Osteocyte (in vitro differentiated cells): ENCODE results near the gene TCF15. TPM values are rescaled to one million over a fixed set of nuclear protein-coding genes. Genes with fewer than 3 reads are reported as not detected.

Source experiments
- DNase-seq: peaks from one replicate; pipeline ENCODE4 v3.0.0; 2021; ENCODE audit warnings: mixed read lengths; ENCODE audit not compliant: unreplicated experiment; ENCODE audit errors: extremely low spot score
- H3K27ac Mint-ChIP-seq: one replicate; pipeline ENCODE4 v1.8.0; 2021; ENCODE audit warnings: mild to moderate bottlenecking, mixed read lengths; ENCODE audit not compliant: unreplicated experiment
- H3K27me3 Mint-ChIP-seq: one replicate; pipeline ENCODE4 v1.8.0; 2021; ENCODE audit warnings: mixed read lengths; ENCODE audit not compliant: unreplicated experiment
- H3K36me3 Mint-ChIP-seq: one replicate; pipeline ENCODE4 v1.8.0; 2021; ENCODE audit warnings: mixed read lengths; ENCODE audit not compliant: unreplicated experiment
- H3K4me1 Mint-ChIP-seq: one replicate; pipeline ENCODE4 v1.8.0; 2021; ENCODE audit warnings: mixed read lengths; ENCODE audit not compliant: unreplicated experiment
- H3K4me3 Mint-ChIP-seq: one replicate; pipeline ENCODE4 v1.8.0; 2021; ENCODE audit warnings: mild to moderate bottlenecking, moderate library complexity, mixed read lengths; ENCODE audit not compliant: unreplicated experiment
- H3K9me3 Mint-ChIP-seq: one replicate; pipeline ENCODE4 v1.8.0; 2021; ENCODE audit warnings: mixed read lengths; ENCODE audit not compliant: unreplicated experiment
- total RNA-seq: library from RNA; stranded (reverse); gene quantifications from 2 replicates; pipeline ENCODE4 v1.2.1, GENCODE V29; 2021
- TF ChIP-seq, protein P1 (sequence below): fragments of 200-600 bp; sonication (generic); IDR thresholded peaks from 2 replicates; pipeline ENCODE4 v1.5.0; 2021; ENCODE audit warnings: antibody characterized with exemption, mild to moderate bottlenecking, moderate library complexity

The TCF15 gene
- total RNA-seq, 1 donor from 2014 or later = not detected

DNA sequence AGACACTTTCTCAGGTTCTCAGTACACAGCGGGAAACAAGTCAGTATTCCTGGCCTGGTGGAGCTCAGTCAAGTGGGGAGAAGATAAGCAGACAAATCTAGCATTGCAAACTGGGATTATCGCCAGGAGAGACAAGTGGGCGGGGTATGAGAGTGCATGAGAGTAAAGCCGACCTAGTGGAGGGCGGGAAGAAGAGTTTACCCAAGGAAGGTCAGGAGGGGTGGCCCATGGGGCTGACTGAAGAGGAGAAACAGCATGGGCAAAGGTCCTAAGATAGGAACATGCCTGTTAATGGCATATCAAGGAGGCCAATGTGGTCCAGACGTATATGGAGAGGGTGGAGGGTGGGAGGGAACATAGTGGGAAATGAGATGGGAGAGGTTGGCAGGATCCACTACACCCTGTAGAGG lies 54.1 kb downstream of the TCF15 start:
- no peaks in the 10 kb centered on the region for H3K36me3 Mint-ChIP-seq
- peaks cover 57% of the 10 kb centered on the region for H3K27me3 Mint-ChIP-seq
- TF ChIP-seq, protein P1, sequence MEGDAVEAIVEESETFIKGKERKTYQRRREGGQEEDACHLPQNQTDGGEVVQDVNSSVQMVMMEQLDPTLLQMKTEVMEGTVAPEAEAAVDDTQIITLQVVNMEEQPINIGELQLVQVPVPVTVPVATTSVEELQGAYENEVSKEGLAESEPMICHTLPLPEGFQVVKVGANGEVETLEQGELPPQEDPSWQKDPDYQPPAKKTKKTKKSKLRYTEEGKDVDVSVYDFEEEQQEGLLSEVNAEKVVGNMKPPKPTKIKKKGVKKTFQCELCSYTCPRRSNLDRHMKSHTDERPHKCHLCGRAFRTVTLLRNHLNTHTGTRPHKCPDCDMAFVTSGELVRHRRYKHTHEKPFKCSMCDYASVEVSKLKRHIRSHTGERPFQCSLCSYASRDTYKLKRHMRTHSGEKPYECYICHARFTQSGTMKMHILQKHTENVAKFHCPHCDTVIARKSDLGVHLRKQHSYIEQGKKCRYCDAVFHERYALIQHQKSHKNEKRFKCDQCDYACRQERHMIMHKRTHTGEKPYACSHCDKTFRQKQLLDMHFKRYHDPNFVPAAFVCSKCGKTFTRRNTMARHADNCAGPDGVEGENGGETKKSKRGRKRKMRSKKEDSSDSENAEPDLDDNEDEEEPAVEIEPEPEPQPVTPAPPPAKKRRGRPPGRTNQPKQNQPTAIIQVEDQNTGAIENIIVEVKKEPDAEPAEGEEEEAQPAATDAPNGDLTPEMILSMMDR = no peak
- no peaks in the 10 kb centered on the region for H3K9me3 Mint-ChIP-seq
- H3K4me3 Mint-ChIP-seq = no peak overlapping the region
- no peak for DNase-seq
- no peaks in the 10 kb centered on the region for H3K4me1 Mint-ChIP-seq
- no peak overlapping the region for H3K27ac Mint-ChIP-seq

Other genes starting within 250 kb of the TCF15 start
- 49.1 and 62.6 TPM in 2 replicates for gene TRIB3, start 229.5 kb downstream of the TCF15 start, total RNA-seq
- 103 and 119 TPM in 2 replicates for gene RBCK1, start 202.0 kb downstream of the TCF15 start, total RNA-seq
- gene TBC1D20, start 147.8 kb downstream of the TCF15 start, total RNA-seq = 52.8 and 54.1 TPM in 2 replicates
- 129 TPM in 2 replicates for gene CSNK2A1, start 66.5 kb downstream of the TCF15 start, total RNA-seq
- 12.7 and 14.3 TPM in 2 replicates for gene SRXN1, start 42.9 kb upstream of the TCF15 start, total RNA-seq
- not detected in 2 replicates for gene SCRT2, start 65.5 kb upstream of the TCF15 start, total RNA-seq
- not detected in 2 replicates for gene SLC52A3, start 158.2 kb upstream of the TCF15 start, total RNA-seq
- 2.6 and 2.7 TPM in 2 replicates for gene FAM110A, start 223.4 kb upstream of the TCF15 start, total RNA-seq